HG03442 (cell line): ENCODE results near the gene PARD6G.

Source experiments
- ATAC-seq: cut with Tn5 transposase; IDR thresholded peaks from one replicate; pipeline ENCODE4 v1.9.1; 2021; ENCODE audit warnings: mild to moderate bottlenecking, moderate library complexity; ENCODE audit not compliant: unreplicated experiment

Gene PARD6G

GRCh38 chr18:80119111-80119510, 128.2 kb downstream of the PARD6G start:
- ATAC-seq, result no peak

GRCh38 chr18:80115035-80115434, 132.3 kb downstream of the PARD6G start:
- no peak for ATAC-seq

DNA sequence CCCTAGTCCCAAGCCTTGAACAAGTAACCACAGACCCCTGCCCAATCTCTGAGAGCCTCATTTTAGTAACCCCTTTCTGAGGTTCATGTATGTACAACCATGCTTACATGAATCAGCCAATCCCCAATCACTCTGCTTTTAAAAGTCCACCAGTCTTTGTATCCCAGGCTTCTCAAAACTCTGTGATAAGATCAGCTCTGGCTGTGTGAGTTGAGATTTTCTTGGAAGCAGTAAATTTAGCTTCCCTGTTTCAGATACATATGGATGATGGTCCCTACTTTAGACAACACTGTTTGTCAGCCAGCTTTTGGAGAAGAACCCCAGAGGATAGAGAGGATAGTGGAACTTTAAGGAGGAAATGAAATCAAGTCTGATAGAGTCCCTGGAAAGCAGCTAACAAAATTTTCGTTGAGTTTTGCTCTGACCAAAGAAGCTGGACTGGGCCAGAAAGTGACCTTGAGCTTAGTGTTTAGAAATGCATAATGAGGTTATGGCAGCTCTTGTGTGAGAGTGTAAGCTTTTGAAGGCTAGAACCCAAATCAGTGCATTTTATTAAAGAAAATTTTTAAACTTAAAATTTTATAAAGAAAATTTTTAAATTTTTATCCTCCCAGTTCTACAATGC, 134.6 kb downstream of the PARD6G start:
- no peak for ATAC-seq

- ATAC-seq, result peak; percentile 22
Measured at GRCh38 chr18:80109676-80110078, 137.6 kb downstream of the PARD6G start.

- peak; percentile 66 for ATAC-seq
Measured at GRCh38 chr18:80108739-80109675, 138.3 kb downstream of the PARD6G start, which contains the start of gene ADNP2. TSS of gene ADNP2 (plus strand) at chr18:80109262. CDS start at chr18:80117543, 8,281 bp downstream.

DNA sequence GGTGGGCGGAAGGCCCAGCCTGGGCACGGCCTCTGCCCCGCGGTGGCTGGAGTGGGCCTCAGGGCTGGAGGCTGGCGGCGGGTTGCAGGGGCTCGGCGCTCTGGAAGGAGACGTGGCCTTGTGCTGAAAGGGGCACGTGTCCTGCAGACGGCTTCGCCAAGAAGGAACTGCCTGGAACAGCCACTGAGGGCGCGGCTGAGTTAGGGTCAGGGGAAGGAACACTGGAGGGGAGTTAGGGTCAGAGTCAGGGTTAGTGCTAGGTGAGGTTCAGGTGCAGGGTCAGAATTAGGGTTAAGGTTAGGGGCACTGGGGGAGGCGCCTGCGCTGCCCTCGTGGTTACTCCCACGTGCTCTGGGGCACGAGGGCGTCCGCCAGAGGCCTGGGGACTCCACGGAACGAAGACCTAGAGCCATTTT, 139.2 kb downstream of the PARD6G start:
- ATAC-seq, result no peak

DNA sequence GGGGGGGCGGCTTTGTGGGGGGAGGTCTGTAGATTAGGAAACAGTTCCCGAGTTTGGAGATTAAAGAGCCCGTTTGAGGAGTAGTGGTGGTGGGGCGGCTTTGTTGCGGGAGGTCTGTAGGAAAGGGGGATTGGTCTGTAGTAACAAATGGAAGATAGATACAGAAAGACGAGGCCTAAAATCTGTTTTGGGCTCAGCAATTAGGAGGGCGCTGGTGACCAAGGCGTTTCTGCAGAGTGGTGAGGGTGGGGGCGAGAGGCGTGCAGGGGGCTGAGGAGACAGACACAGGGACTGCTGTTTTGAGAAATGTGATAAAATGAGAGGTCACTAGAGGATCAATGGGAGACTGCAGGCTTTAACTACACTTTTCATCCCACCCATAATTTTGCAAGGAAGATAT, 139.9 kb downstream of the PARD6G start:
- no peak for ATAC-seq
